Common myeloid progenitor, CD34-positive (primary cell): ENCODE data around the gene ABCC3.

ENCODE experiments used
- CTCF ChIA-PET: fragments of 350-600 bp; sonication (Branson Sonifier 250); formaldehyde crosslinking; loops from one replicate; lab custom pipeline; 2021; ENCODE audit warnings: antibody characterized with exemption; lab: Charles Lee
- POLR2A ChIA-PET: fragments of 350-600 bp; sonication (Branson Sonifier 250); formaldehyde crosslinking; loops from one replicate; lab custom pipeline; 2021; ENCODE audit warnings: antibody characterized with exemption; lab: Charles Lee
- DNase-seq, 3 donors: peaks; one replicate each; pipeline versions ENCODE4 v3.0.0 to v3.0.0-alpha.2; 2013
- H3K27ac ChIP-seq, 2 experiments: 1 replicate in 1 of 2; 2 replicates in 1 of 2; pipeline ENCODE4 v1.7.0; 2013; ENCODE audit warnings: inconsistent platforms in 2 of 2, low read length in 2 of 2, mild to moderate bottlenecking in 2 of 2, low read depth in 1 of 2, moderate library complexity in 1 of 2; ENCODE audit not compliant: severe bottlenecking in 2 of 2, insufficient read depth in 1 of 2, poor library complexity in 1 of 2
- H3K27me3 ChIP-seq, 5 experiments: replicated peaks in 2 of 5; 1 replicate in 3 of 5; 2 replicates in 2 of 5; pipeline versions ENCODE4 v1.6.1 to v1.7.0; 2013; ENCODE audit warnings: low read length in 4 of 5, mild to moderate bottlenecking in 2 of 5, moderate library complexity in 2 of 5, inconsistent platforms in 1 of 5; ENCODE audit not compliant: insufficient read depth in 5 of 5, control insufficient read depth in 4 of 5
- H3K36me3 ChIP-seq, 4 experiments: 1 replicate in 2 of 4; 2 replicates in 2 of 4; pipeline versions ENCODE4 v1.6.1 to v1.7.0; 2013; ENCODE audit warnings: low read length in 3 of 4, control low read depth in 1 of 4, mild to moderate bottlenecking in 1 of 4; ENCODE audit not compliant: control insufficient read depth in 4 of 4, insufficient read depth in 4 of 4
- H3K4me1 ChIP-seq, 4 experiments: 1 replicate in 3 of 4; 2 replicates in 1 of 4; pipeline versions ENCODE4 v1.6.1 to v1.7.1; 2013; ENCODE audit warnings: low read length in 3 of 4, mild to moderate bottlenecking in 3 of 4, control low read depth in 1 of 4, inconsistent platforms in 1 of 4, moderate library complexity in 1 of 4; ENCODE audit not compliant: control insufficient read depth in 4 of 4, insufficient read depth in 4 of 4; ENCODE audit errors: control extremely low read depth in 1 of 4
- H3K4me3 ChIP-seq, 7 experiments: 1 replicate in 4 of 7; 2 replicates in 3 of 7; pipeline versions ENCODE4 v1.5.1 to v1.7.0; 2013; ENCODE audit warnings: mild to moderate bottlenecking in 7 of 7, low read length in 6 of 7, moderate library complexity in 6 of 7, inconsistent platforms in 2 of 7, low read depth in 2 of 7, control low read depth in 1 of 7; ENCODE audit not compliant: insufficient read depth in 4 of 7, control insufficient read depth in 1 of 7; ENCODE audit errors: extremely low read depth in 1 of 7
- H3K9me3 ChIP-seq, 5 experiments: 1 replicate in 4 of 5; 2 replicates in 1 of 5; pipeline versions ENCODE4 v1.6.1 to v1.7.1; 2013; ENCODE audit warnings: low read length in 4 of 5, mild to moderate bottlenecking in 2 of 5, inconsistent platforms in 1 of 5, low read depth in 1 of 5, moderate library complexity in 1 of 5; ENCODE audit not compliant: control insufficient read depth in 4 of 5, insufficient read depth in 2 of 5; ENCODE audit errors: control extremely low read depth in 1 of 5
- WGBS: methylation state at CpG from one replicate; pipeline ENCODE4 v1.1.5; 2013; ENCODE audit not compliant: insufficient coverage; 5-methylcytosine and 5-hydroxymethylcytosine counted together

Gene ABCC3

DNA sequence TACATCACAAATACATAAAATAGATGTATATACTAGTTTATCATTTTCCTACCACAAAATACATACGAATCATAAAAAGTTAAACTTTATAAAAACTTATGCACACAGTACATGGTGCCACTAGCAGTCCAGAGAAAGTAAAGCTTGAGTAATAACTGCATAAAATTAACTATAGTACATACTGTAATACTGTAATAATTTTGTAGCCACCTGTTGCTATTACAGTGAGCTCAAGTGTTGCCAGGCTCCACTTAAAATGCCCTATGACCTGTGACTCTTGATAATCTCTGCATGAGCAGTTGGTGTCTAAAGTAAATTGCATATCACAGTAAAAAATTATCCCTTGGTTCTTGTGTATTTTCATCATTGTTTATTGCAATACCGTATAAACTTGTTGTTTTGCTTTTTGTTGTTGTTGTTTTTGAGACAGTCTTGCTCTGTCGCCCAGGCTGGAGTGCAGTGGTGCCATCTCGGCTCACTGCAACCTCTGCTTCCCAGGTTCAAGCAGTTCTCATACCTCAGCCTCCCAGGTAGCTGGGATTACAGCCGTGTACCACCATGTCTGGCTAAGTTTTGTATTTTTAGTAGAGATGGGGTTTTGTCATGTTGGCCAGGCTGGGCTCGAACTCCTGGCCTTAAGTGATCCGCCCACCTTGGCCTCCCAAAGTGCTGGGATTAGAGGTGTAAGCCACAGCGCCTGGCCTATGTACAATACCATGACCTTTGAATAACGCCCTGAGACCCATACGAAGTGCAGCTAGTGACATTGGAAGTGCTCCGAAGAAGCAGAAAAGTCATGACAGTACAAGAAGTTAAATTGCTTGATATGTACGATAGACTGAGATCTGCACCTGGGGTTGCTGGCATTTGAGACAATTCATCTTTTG is 91.3 kb downstream of the ABCC3 start:
- H3K4me1 ChIP-seq: peaks cover 13 to 27% (median 24%) of the 10 kb centered on the region in 4 experiments
- H3K27ac ChIP-seq: no peak overlapping the region
- 98% methylated on average over 7 of the region's 12 CpGs for WGBS
- H3K9me3 ChIP-seq: no peaks in the 10 kb centered on the region
- peaks cover 0 to 12% (median 3%) of the 10 kb centered on the region in 4 experiments for H3K36me3 ChIP-seq
- ChIA-PET POLR2A (interaction anchor here (0.6 kb wide), 1 partner anchor 31 kb away, joined by 3 read pairs; no protein-coding TSS in a partner anchor), CTCF (no interaction called here)
- DNase-seq: no peak
- H3K4me3 ChIP-seq: no peak overlapping the region
- no peaks in the 10 kb centered on the region for H3K27me3 ChIP-seq

DNA sequence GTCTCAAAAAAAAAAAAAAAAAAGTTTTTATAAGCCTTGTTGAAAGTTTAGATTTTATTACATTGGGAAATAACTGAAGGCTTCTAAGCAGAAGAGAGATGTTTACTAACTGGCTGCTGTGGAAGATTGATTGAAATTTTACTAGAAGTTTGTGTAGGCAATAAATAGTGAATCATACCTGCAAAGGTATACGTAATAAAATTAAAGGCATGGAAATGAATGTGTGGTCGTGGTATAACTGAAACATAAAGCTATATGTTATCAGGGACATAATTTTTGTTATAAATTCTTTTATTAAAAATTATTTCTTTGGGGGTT is 93.4 kb downstream of the ABCC3 start:
- Histone ChIP-seq H3K36me3 (peaks cover 0 to 11% (median 3%) of the 10 kb centered on the region in 4 experiments), H3K4me1 (peaks cover 0 to 16% (median 10%) of the 10 kb centered on the region in 4 experiments), H3K9me3 (no peaks in the 10 kb centered on the region), H3K27ac (no peak overlapping the region), H3K27me3 (no peaks in the 10 kb centered on the region), H3K4me3 (no peak overlapping the region)
- no peak for DNase-seq
- CTCF ChIA-PET: interaction anchor here (0.7 kb wide), 1 partner anchor 51 kb away, joined by 3 read pairs; no protein-coding TSS in a partner anchor
- no CpG with 5 or more reads among the region's 2 CpGs for WGBS
- POLR2A ChIA-PET: no interaction called here

DNA sequence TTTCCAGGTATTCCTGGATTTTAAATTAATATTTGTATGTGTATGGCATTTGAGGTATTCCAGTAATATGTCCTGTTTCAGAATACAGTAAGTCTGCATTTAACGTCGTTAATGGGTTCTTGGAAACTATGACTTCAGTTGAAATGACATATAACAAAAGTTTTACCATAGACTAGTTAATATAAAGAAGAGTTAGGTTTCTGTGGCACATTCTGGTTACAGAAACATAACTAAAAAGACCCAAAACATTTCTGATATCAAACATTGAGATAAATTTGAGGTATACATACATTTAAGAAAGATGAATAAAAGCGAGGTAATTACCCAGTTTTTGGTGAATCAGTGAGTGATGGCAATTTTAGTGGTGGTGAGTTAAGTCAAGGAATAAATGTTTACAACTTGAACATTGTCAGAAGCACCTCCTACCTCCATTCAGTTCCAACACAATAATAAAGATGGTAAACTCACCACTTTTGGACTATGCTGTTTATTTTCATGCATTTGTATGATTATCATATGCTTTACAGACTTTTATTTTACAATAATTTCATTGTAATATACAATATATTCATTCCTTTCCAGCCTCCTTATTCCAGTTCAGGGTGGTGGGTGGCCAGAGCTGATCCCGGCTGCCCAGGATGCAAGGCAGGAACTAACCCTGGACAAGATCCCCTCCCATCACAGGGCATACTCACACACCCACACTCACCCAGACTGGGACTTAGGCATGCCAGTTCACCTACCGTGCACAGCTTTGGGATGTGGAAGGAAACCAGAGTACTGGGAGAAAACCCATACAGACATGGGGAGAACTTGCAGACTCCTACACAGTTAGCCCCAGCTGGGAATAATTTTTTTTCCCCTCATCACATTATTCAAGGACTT is 94.4 kb downstream of the ABCC3 start:
- H3K4me3 ChIP-seq: no peak overlapping the region
- CTCF ChIA-PET: interaction anchor here (1.4 kb wide), 1 partner anchor 10 kb away, joined by 3 read pairs; no protein-coding TSS in a partner anchor

DNA sequence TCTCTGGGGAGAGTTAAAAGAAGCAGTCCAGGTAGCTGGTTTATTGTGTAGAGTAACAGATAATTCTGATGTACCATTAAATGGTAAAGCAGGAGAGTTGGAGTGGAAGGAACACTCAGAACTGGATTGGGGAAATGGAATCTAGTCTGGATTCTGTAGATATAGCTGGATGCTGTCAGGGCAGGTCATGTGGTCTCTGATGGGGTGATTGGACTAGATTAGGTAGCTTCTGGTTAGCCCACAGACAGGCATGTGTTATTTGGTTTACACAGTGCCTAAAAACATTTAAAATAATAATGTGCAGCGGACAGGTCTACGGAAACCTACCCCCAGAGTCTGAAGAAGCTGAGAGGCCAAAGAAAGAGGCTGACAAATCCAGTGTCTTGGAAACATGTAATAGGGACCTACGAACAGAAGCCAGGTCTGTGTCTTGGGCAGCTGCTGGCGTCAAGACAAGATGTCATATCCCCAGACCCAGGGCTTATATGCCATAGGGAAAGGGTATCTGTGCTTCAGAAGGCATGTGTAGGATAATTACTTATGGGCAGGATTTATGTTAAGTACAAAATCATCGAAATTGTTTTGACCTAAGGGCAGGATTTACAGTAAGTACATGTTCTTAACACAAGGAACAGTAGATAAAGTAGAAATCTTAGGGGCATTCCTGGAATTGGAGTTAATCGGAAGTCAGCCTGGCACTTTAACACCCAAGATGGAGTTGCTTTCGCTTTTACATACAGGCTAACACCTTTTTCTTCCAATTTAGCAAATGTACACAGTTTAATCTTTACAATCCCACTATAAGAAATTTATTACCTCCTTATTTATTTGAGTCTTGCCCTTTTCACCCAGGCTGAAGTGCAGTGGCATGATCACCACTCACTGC is 97.1 kb downstream of the ABCC3 start:
- DNase-seq: peak in 2 of 3 donors; percentile 35 to 51
- Histone ChIP-seq H3K27me3 (no peaks in the 10 kb centered on the region), H3K36me3 (peaks cover 0 to 11% (median 2%) of the 10 kb centered on the region in 4 experiments), H3K9me3 (no peaks in the 10 kb centered on the region), H3K27ac (peak overlapping the region in 1 of 2 experiments; percentile 59), H3K4me3 (peak overlapping the region in 1 of 7 experiments; percentile 3), H3K4me1 (peaks cover 0 to 11% (median 6%) of the 10 kb centered on the region in 4 experiments)
- ChIA-PET POLR2A (no interaction called here), CTCF (interaction anchor here (1.0 to 1.1 kb wide), 3 partner anchors 13 to 121 kb away, joined by 3 to 5 read pairs (median 3); no protein-coding TSS in a partner anchor)
- WGBS: 87% methylated on average over 5 of the region's 7 CpGs

More for the DNA sequence above, 94.4 kb downstream of the ABCC3 start:
- no peak overlapping the region for H3K27ac ChIP-seq
- peaks cover 0 to 14% (median 7%) of the 10 kb centered on the region in 4 experiments for H3K4me1 ChIP-seq
- WGBS: no CpG with 5 or more reads among the region's 5 CpGs
- no peak for DNase-seq
- no peaks in the 10 kb centered on the region for H3K9me3 ChIP-seq
- POLR2A ChIA-PET: no interaction called here
- H3K27me3 ChIP-seq: no peaks in the 10 kb centered on the region
- peaks cover 0 to 11% (median 3%) of the 10 kb centered on the region in 4 experiments for H3K36me3 ChIP-seq

DNA sequence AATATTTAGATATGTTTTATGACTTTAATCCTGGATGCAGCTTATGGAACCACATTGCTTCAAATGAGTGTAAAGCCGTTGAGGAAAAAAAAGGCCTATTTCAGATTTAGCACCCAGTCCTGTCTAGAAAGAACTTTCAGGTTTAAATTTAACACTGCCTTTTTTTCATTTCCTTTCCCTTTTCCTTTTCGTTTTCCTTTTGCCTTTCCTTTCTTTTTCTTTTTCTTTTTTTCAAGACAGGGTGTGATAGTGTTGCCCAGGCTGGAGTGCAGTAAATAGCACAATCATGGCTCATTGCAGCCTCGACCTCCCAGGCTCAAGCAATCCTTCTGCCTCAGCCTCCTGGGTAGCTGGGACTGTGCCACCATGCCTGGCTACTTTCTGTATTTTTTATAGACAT is 100.6 kb downstream of the ABCC3 start:
- no peak overlapping the region for H3K27ac ChIP-seq
- ChIA-PET POLR2A (no interaction called here), CTCF (interaction anchor here (1.3 kb wide), 1 partner anchor 34 kb away, joined by 3 read pairs; no protein-coding TSS in a partner anchor)
- no peak for DNase-seq
- 100% methylated on average over 3 of the region's 3 CpGs for WGBS
- no peak overlapping the region for H3K4me3 ChIP-seq
- no peaks in the 10 kb centered on the region for H3K9me3 ChIP-seq
- H3K27me3 ChIP-seq: no peaks in the 10 kb centered on the region
- H3K4me1 ChIP-seq: peaks cover 0 to 11% (median 3%) of the 10 kb centered on the region in 4 experiments
- H3K36me3 ChIP-seq: peaks cover 15 to 33% (median 21%) of the 10 kb centered on the region in 4 experiments

DNA sequence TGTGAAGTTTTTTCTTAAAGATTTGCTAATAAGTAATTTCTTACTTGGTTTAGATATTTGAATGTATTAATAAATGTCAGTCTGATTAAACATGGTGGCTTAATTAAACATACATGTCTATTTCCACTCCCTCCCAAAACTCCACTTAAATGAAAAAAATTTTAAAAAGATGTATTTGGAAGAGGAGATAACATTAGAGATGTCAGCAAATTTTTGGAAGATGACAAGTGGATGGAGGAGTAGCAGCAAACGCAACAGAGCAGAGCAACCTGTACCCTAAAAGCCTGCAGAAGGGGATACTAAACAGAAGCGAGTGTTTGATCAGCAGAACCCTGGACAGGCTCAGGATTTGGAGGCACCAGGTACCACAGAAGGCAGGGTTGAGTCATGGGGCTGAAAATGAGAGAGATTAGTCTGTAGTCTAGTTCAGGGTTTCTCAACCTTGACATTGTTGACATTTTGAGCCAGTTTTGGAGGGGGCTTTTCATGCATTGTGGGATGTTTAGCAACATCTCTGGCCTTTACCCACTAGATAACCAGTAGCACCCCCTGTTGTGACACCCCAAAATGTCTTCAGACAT is 102.5 kb downstream of the ABCC3 start:
- DNase-seq: no peak
- H3K9me3 ChIP-seq: no peaks in the 10 kb centered on the region
- H3K4me3 ChIP-seq: no peak overlapping the region
- peaks cover 23 to 51% (median 38%) of the 10 kb centered on the region in 4 experiments for H3K36me3 ChIP-seq
- WGBS: 100% methylated on average over 2 of the region's 2 CpGs
- CTCF ChIA-PET: no interaction called here
- POLR2A ChIA-PET: no interaction called here
- no peaks in the 10 kb centered on the region for H3K27me3 ChIP-seq
- H3K27ac ChIP-seq: no peak overlapping the region
- peaks cover 0 to 2% (median 0%) of the 10 kb centered on the region in 4 experiments for H3K4me1 ChIP-seq
